Fibroblast of villous mesenchyme (primary cell): ENCODE data around the gene ANOS1. TPM values are rescaled to one million over a fixed set of nuclear protein-coding genes. Genes with fewer than 3 reads are reported as not detected.

ENCODE experiments used
- DNase-seq: peaks from one replicate; pipeline ENCODE4 v3.0.0-alpha.2; 2010; ENCODE audit warnings: low read depth
- H3K4me3 ChIP-seq: 2 replicates; pipeline ENCODE4 v1.5.1; 2011; ENCODE audit warnings: low read depth, mild to moderate bottlenecking, low read length
- total RNA-seq: library from RNA; depleted of rRNA; stranded (reverse); fragments of >200 nt; gene quantifications from 2 replicates; pipeline ENCODE4 v1.2.3, GENCODE V29; 2012
- TF ChIP-seq, protein P1 (sequence below): IDR thresholded peaks from 2 replicates; pipeline ENCODE4 v1.5.1; 2012; ENCODE audit warnings: low read depth, mild to moderate bottlenecking, low read length; ENCODE audit not compliant: insufficient read depth

ANOS1 gene
- total RNA-seq, 1 donor, result 1.7 TPM

- H3K4me3 ChIP-seq, result peak overlapping the region; percentile 34
- TF ChIP-seq, protein P1, sequence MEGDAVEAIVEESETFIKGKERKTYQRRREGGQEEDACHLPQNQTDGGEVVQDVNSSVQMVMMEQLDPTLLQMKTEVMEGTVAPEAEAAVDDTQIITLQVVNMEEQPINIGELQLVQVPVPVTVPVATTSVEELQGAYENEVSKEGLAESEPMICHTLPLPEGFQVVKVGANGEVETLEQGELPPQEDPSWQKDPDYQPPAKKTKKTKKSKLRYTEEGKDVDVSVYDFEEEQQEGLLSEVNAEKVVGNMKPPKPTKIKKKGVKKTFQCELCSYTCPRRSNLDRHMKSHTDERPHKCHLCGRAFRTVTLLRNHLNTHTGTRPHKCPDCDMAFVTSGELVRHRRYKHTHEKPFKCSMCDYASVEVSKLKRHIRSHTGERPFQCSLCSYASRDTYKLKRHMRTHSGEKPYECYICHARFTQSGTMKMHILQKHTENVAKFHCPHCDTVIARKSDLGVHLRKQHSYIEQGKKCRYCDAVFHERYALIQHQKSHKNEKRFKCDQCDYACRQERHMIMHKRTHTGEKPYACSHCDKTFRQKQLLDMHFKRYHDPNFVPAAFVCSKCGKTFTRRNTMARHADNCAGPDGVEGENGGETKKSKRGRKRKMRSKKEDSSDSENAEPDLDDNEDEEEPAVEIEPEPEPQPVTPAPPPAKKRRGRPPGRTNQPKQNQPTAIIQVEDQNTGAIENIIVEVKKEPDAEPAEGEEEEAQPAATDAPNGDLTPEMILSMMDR, result no peak
- DNase-seq, result peak; percentile 2
Observed at GRCh38 chrX:8730812-8731558, 952 bp downstream of the ANOS1 start.

DNA sequence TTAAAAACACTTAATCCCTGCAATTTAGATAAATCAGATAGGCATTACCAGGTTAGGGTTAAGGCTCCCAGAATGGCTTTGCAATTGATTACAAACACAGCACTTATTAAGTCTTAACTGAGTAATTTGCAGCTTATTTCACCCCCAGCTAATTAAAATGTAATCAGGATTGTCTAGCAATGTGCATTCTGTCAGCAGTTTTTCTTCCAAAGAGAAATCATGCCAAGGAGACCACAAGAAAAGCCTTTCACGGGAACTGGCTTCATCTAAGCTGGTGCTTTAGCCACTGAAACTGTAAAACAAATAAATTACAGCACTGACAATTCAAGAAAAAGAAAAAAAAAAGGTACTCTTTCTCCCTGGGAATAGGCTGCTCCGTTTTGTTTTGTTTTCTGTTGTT is 2.1 kb downstream of the ANOS1 start:
- TF ChIP-seq, protein P1, result no peak
- DNase-seq, result no peak

GRCh38 chrX:8728932-8729535 is 2.9 kb downstream of the ANOS1 start:
- no peak overlapping the region for H3K4me3 ChIP-seq
- DNase-seq, result no peak
- TF ChIP-seq, protein P1, result no peak

More for the DNA sequence above, 2.1 kb downstream of the ANOS1 start:
- H3K4me3 ChIP-seq, result no peak overlapping the region

GRCh38 chrX:8726031-8726652 is 5.8 kb downstream of the ANOS1 start:
- TF ChIP-seq, protein P1, result no peak
- no peak overlapping the region for H3K4me3 ChIP-seq
- DNase-seq, result no peak

GRCh38 chrX:8724300-8724699 is 7.6 kb downstream of the ANOS1 start:
- no peak for DNase-seq
- no peak overlapping the region for H3K4me3 ChIP-seq
- TF ChIP-seq, protein P1, result no peak

DNA sequence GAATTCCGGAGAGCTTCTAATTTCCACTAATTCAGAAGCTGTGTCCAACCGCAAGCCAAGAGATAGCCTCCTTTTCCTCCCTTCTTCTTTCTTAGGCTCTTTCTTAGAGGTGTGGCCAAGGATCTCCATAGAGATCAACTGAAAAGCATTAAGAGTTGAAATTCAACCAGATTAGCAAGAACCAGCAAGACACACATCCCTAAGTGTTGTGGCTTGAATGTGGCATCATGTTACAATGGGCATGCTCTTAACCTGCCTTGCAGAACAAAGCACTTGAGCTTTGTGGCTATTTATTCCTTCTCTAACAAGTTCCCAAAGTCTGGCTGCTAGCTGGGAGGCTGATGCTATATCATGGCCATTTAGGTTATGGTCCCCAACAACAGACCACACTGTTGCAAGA is 10.4 kb downstream of the ANOS1 start:
- DNase-seq, result no peak
- TF ChIP-seq, protein P1, result no peak
- H3K4me3 ChIP-seq, result no peak overlapping the region
